Panc1 (cell line): ENCODE measurements around the gene COG7. TPM values are rescaled to one million over a fixed set of nuclear protein-coding genes. Genes with fewer than 3 reads are reported as not detected.
A peak's percentile ranks its signal among the peaks of the same experiment; 100 is the strongest.

Source experiments
- ATAC-seq: fragments of 200-7000 bp; cut with Tn5 transposase; 2 replicates; pipeline ENCODE4 v1.9.1; 2020; ENCODE audit warnings: mild to moderate bottlenecking, moderate library complexity
- BruUV-seq: library from RNA; stranded (reverse); fragments of 400-500 nt; replicated peaks from 2 replicates; lab custom pipeline; 2021; lab: Mats Ljungman, UMichigan
- CTCF ChIA-PET: fragments of 300-600 bp; sonication (Branson Sonifier 250); formaldehyde crosslinking; loops from one replicate; lab custom pipeline; 2022; ENCODE audit warnings: antibody characterized with exemption; lab: Charles Lee
- POLR2A ChIA-PET: fragments of 300-600 bp; sonication (Branson Sonifier 250); formaldehyde crosslinking; loops from one replicate; lab custom pipeline; 2022; ENCODE audit warnings: antibody characterized with exemption; lab: Charles Lee
- DNase-seq: peaks from one replicate; pipeline ENCODE4 v3.0.0-alpha.2; 2010; ENCODE audit warnings: low read depth, low spot score
- H3K27ac ChIP-seq: 2 replicates; pipeline ENCODE4 v1.5.1; 2011; ENCODE audit warnings: mild to moderate bottlenecking, low read length, inconsistent platforms
- H3K27me3 ChIP-seq: fragments of 200-500 bp; sonication (Bioruptor generic); 2 replicates; pipeline ENCODE4 v1.6.0; 2014; ENCODE audit warnings: low read length, inconsistent platforms; ENCODE audit not compliant: control insufficient read depth, insufficient read depth
- H3K36me3 ChIP-seq: fragments of 200-500 bp; sonication (Bioruptor generic); 2 replicates; pipeline ENCODE4 v1.5.1; 2014; ENCODE audit warnings: inconsistent platforms, mild to moderate bottlenecking, low read length, moderate library complexity; ENCODE audit not compliant: control insufficient read depth, insufficient read depth
- H3K4me1 ChIP-seq: 2 replicates; pipeline ENCODE4 v1.5.1; 2011; ENCODE audit warnings: inconsistent platforms, mild to moderate bottlenecking, low read length, moderate library complexity; ENCODE audit not compliant: control insufficient read depth, insufficient read depth
- H3K4me3 ChIP-seq, 2 experiments: 2 replicates each; pipeline ENCODE4 v1.5.1; 2011 to 2012; ENCODE audit warnings: low read depth in 2 of 2, low read length in 2 of 2, mild to moderate bottlenecking in 2 of 2, inconsistent platforms in 1 of 2, moderate library complexity in 1 of 2
- H3K9me3 ChIP-seq: fragments of 200-500 bp; sonication (Bioruptor generic); 2 replicates; pipeline ENCODE4 v1.5.1; 2014; ENCODE audit warnings: low read depth, mild to moderate bottlenecking, inconsistent platforms, low read length, moderate library complexity; ENCODE audit not compliant: control insufficient read depth, insufficient read depth
- POLR2AphosphoS5 ChIP-seq: IDR thresholded peaks from 2 replicates; pipeline ENCODE4 v1.6.1; 2012; ENCODE audit warnings: mild to moderate bottlenecking, low read depth, low read length, moderate library complexity
- REST ChIP-seq, 2 experiments: IDR thresholded peaks; 2 replicates each; pipeline ENCODE4 v1.6.1; 2011 to 2012; ENCODE audit warnings: low read depth in 2 of 2, control low read depth in 1 of 2, low read length in 1 of 2, mild to moderate bottlenecking in 1 of 2, moderate library complexity in 1 of 2; ENCODE audit not compliant: insufficient read depth in 1 of 2
- SIN3A ChIP-seq: IDR thresholded peaks from 2 replicates; pipeline ENCODE4 v1.6.1; 2012; ENCODE audit warnings: low read depth, mild to moderate bottlenecking, low read length, moderate library complexity, borderline replicate concordance; ENCODE audit not compliant: insufficient read depth
- TCF7L2 ChIP-seq: IDR thresholded peaks from 2 replicates; pipeline ENCODE4 v1.6.1; 2011; ENCODE audit warnings: mild to moderate bottlenecking, low read depth, low read length, inconsistent platforms
- in situ Hi-C: cut with HindIII; loops from 2 replicates; pipeline ENCODE4 v1.10.0; 2016; ENCODE audit warnings: low sequenced_read_pairs, low pct_unique_long_range_greater_than_20kb
- intact Hi-C: fragments of 100-400 bp; cut with micrococcal nuclease; formaldehyde crosslinking; loops from one replicate; pipeline ENCODE4 v1.10.0; 2022; ENCODE audit not compliant: unreplicated experiment
- total RNA-seq: library from RNA; stranded (reverse); gene quantifications from one replicate; pipeline ENCODE4 v1.2.1, GENCODE V29; 2021; ENCODE audit not compliant: unreplicated experiment
- TF ChIP-seq, protein P1 (sequence below): fragments of 450-650 bp; IDR thresholded peaks from 2 replicates; pipeline ENCODE4 v1.5.1; 2017; ENCODE audit warnings: mild to moderate bottlenecking

Gene COG7
- total RNA-seq, 1 experiment from 2014 or later: 25.3 TPM

DNA sequence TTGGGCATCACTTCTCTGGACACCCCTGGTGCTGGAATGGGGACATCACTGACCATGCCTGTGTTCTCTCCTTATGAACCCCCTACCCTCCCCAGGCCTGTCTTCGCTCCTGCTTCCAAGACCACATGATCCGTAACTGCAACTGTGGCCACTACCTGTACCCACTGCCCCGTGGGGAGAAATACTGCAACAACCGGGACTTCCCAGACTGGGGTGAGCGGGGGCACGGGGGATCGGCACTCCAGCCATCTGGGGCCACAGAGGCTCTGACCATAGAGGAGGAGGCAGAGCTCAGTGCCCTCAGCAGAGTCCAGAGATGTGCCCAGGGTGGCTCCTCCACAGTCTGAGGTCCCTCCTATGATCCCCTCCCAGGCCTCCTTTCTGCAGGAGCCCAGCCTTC lies 77.3 kb downstream of the COG7 start:
- no TSS peak for BruUV-seq
- DNase-seq (no peak), ATAC-seq (0 out of 2 replicates have a peak, but pooled peaks have one; percentile 49)
- Histone ChIP-seq H3K4me3 (no peak overlapping the region), H3K4me1 (no peaks in the 10 kb centered on the region), H3K36me3 (no peaks in the 10 kb centered on the region), H3K27me3 (no peaks in the 10 kb centered on the region), H3K27ac (no peak overlapping the region), H3K9me3 (no peaks in the 10 kb centered on the region)
- intact Hi-C loops: no loop called here
- ChIA-PET POLR2A (no interaction called here), CTCF (no interaction called here)
- in situ Hi-C loops: no loop called here
- no peak for TF ChIP-seq TCF7L2
- no peak for TF ChIP-seq POLR2AphosphoS5
- no peak for TF ChIP-seq SIN3A
- TF ChIP-seq, protein P1, sequence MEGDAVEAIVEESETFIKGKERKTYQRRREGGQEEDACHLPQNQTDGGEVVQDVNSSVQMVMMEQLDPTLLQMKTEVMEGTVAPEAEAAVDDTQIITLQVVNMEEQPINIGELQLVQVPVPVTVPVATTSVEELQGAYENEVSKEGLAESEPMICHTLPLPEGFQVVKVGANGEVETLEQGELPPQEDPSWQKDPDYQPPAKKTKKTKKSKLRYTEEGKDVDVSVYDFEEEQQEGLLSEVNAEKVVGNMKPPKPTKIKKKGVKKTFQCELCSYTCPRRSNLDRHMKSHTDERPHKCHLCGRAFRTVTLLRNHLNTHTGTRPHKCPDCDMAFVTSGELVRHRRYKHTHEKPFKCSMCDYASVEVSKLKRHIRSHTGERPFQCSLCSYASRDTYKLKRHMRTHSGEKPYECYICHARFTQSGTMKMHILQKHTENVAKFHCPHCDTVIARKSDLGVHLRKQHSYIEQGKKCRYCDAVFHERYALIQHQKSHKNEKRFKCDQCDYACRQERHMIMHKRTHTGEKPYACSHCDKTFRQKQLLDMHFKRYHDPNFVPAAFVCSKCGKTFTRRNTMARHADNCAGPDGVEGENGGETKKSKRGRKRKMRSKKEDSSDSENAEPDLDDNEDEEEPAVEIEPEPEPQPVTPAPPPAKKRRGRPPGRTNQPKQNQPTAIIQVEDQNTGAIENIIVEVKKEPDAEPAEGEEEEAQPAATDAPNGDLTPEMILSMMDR: no peak

GRCh38 chr16:23374721-23375510 lies 78.1 kb downstream of the COG7 start:
- peak; percentile 47; the same call in 1 of the 2 replicates for ATAC-seq
- in situ Hi-C loops: no loop called here
- no peak for TF ChIP-seq SIN3A
- TF ChIP-seq REST (IDR thresholded peaks at IDR 0.05; ENCODE audit: insufficient read depth in 1 of 2, low read depth in 2 of 2, low read length in 1 of 2): no peak

More at GRCh38 chr16:23374721-23375510, 78.1 kb downstream of the COG7 start:
- no peaks in the 10 kb centered on the region for H3K4me1 ChIP-seq
- no peak overlapping the region for H3K4me3 ChIP-seq
- CTCF ChIA-PET: no interaction called here
- H3K27ac ChIP-seq: no peak overlapping the region
- BruUV-seq: no TSS peak
- H3K36me3 ChIP-seq: no peaks in the 10 kb centered on the region
- POLR2A ChIA-PET: interaction anchor here (0.7 kb wide), 1 partner anchor 21 kb away, joined by 9 read pairs; no protein-coding TSS in a partner anchor
- intact Hi-C loops: no loop called here
- no peaks in the 10 kb centered on the region for H3K9me3 ChIP-seq
- DNase-seq: no peak
- no peaks in the 10 kb centered on the region for H3K27me3 ChIP-seq
